Stomach (tissue), 9 donors: ENCODE results near the gene ZNF326. TPM values are rescaled to one million over a fixed set of nuclear protein-coding genes. Genes with fewer than 3 reads are reported as not detected.
"Not testable (repeated sequence)": the region's sequence is repeated elsewhere in the genome, so short reads cannot be mapped to it uniquely, and the experiment has no call there.

Experiments
- DNase-seq, 2 donors: peaks; one replicate each; pipeline versions ENCODE4 v3.0.0 to v3.0.0-alpha.2; 2013 to 2019
- H3K27ac ChIP-seq, 5 donors: fragments of 200-600 bp in 4 of 5; sonication (generic) in 4 of 5; one replicate each; pipeline ENCODE4 v1.5.1; 2013 to 2019; ENCODE audit warnings: mild to moderate bottlenecking in 1 of 5, moderate library complexity in 1 of 5
- H3K27me3 ChIP-seq, 3 donors: fragments of 200-600 bp; sonication (generic); one replicate each; pipeline ENCODE4 v1.5.1; 2017 to 2019; ENCODE audit warnings: mixed run types in 1 of 3
- H3K36me3 ChIP-seq, 4 donors: fragments of 200-600 bp; sonication (generic); 1 replicate in 3 of 4; 2 replicates in 1 of 4; pipeline ENCODE4 v1.5.1; 2016 to 2019
- H3K4me1 ChIP-seq, 4 donors: fragments of 200-600 bp; sonication (generic); one replicate each; pipeline ENCODE4 v1.5.1; 2016 to 2019
- H3K4me3 ChIP-seq, 4 donors: fragments of 200-600 bp; sonication (generic) in 3 of 4; one replicate each; pipeline ENCODE4 v1.5.1; 2016 to 2019; ENCODE audit warnings: mild to moderate bottlenecking in 1 of 4
- H3K9me3 ChIP-seq, 4 donors: fragments of 200-600 bp; sonication (generic); one replicate each; pipeline ENCODE4 v1.5.1; 2016 to 2019
- CTCF ChIP-seq, 7 experiments: fragments of 450-650 bp in 4 of 7; fragments of 200-600 bp in 3 of 7; sonication (generic) in 3 of 7; IDR thresholded peaks; one replicate each; pipeline ENCODE4 v1.5.1; 2016 to 2019; ENCODE audit warnings: antibody characterized with exemption in 7 of 7, control low read depth in 2 of 7, mild to moderate bottlenecking in 1 of 7
- EP300 ChIP-seq: sonication (generic); formaldehyde crosslinking; IDR thresholded peaks from one replicate; pipeline ENCODE4 v1.6.1; 2017; ENCODE audit warnings: antibody characterized with exemption
- POLR2A ChIP-seq, 4 donors: fragments of 450-650 bp; IDR thresholded peaks; one replicate each; pipeline ENCODE4 v1.6.1; 2016; ENCODE audit warnings: antibody characterized with exemption in 4 of 4, control low read depth in 2 of 4, mild to moderate bottlenecking in 1 of 4, moderate library complexity in 1 of 4
- POLR2AphosphoS5 ChIP-seq, 3 donors: sonication (generic); formaldehyde crosslinking; IDR thresholded peaks; one replicate each; pipeline ENCODE4 v1.6.1; 2016; ENCODE audit warnings: antibody characterized with exemption in 3 of 3
- WGBS, 5 donors: extraction: QIAGEN DNeasy Blood & Tissue Kit in 3 of 5; methylation state at CpG; one replicate each; pipeline versions ENCODE4 v1.1.5 to v1.1.7; 2013 to 2018; 5-methylcytosine and 5-hydroxymethylcytosine counted together
- intact Hi-C: fragments of 100-400 bp; cut with DNase I; formaldehyde crosslinking; loops from one replicate; pipeline ENCODE4 v1.15.1; 2023; ENCODE audit warnings: low total_unique reads
- polyA plus RNA-seq, 3 donors: library from polyadenylated mRNA; stranded (reverse); fragments of 200-250 nt; gene quantifications; one replicate each; pipeline ENCODE4 v1.2.3, GENCODE V29; 2013
- total RNA-seq, 5 donors: library from RNA; depleted of rRNA; stranded (reverse); fragments of >200 nt; gene quantifications; one replicate each; pipeline versions ENCODE4 v1.1.0 to v1.2.3, GENCODE V29; 2014 to 2016
- donor health status: healthy with polysubstance abuse.
- donor health status: Bipolar disorder and iron deficiency.
- donor health status: healthy.

ZNF326 gene
- total and polyA plus RNA-seq, 8 donors, result 5.3 to 44.2 (median 19.0) TPM

GRCh38 chr1:89974696-89975470, 20.0 kb upstream of the ZNF326 start:
- H3K36me3 ChIP-seq, result no peaks in the 10 kb centered on the region
- TF ChIP-seq POLR2AphosphoS5 (IDR thresholded peaks at IDR 0.05) (no peak), POLR2A (IDR thresholded peaks at IDR 0.05) (no peak), EP300 (no peak), CTCF (IDR thresholded peaks at IDR 0.05) (no peak)
- no peak overlapping the region for H3K4me3 ChIP-seq
- no peaks in the 10 kb centered on the region for H3K9me3 ChIP-seq
- no peaks in the 10 kb centered on the region for H3K27me3 ChIP-seq
- intact Hi-C loops, result no loop called here
- no peak overlapping the region for H3K27ac ChIP-seq
- no peak for DNase-seq
- 33 to 49% (median 38%) methylated on average over 4 of the region's 4 CpGs for WGBS, 5 donors
- H3K4me1 ChIP-seq, result peaks cover 0 to 14% (median 4%) of the 10 kb centered on the region in 4 donors

- H3K36me3 ChIP-seq, result no peaks in the 10 kb centered on the region
- H3K9me3 ChIP-seq, result no peaks in the 10 kb centered on the region
- no peaks in the 10 kb centered on the region for H3K27me3 ChIP-seq
- 66 to 77% (median 72%) methylated on average over 4 of the region's 4 CpGs for WGBS, 5 donors
- H3K4me3 ChIP-seq, result no peak overlapping the region
- H3K27ac ChIP-seq, result no peak overlapping the region
- H3K4me1 ChIP-seq, result peaks cover 0 to 14% (median 4%) of the 10 kb centered on the region in 4 donors
- intact Hi-C loops, result no loop called here
- TF ChIP-seq POLR2A (IDR thresholded peaks at IDR 0.05), result no peak
- TF ChIP-seq EP300, result no peak
- no peak for TF ChIP-seq POLR2AphosphoS5 (IDR thresholded peaks at IDR 0.05)
- TF ChIP-seq CTCF (IDR thresholded peaks at IDR 0.05), result no peak
- no peak for DNase-seq
Measured at GRCh38 chr1:89975540-89976125, 19.3 kb upstream of the ZNF326 start.

GRCh38 chr1:89978755-89979154, 16.2 kb upstream of the ZNF326 start:
- TF ChIP-seq POLR2A (IDR thresholded peaks at IDR 0.05) (no peak), POLR2AphosphoS5 (IDR thresholded peaks at IDR 0.05) (no peak), CTCF (IDR thresholded peaks at IDR 0.05) (no peak), EP300 (no peak)
- no peaks in the 10 kb centered on the region for H3K36me3 ChIP-seq
- WGBS, 5 donors, result 94 to 100% (median 97%) methylated on average over 1 of the region's 1 CpG
- no peaks in the 10 kb centered on the region for H3K9me3 ChIP-seq
- intact Hi-C loops, result no loop called here
- H3K4me1 ChIP-seq, result peaks cover 0 to 14% (median 4%) of the 10 kb centered on the region in 4 donors
- H3K27me3 ChIP-seq, result no peaks in the 10 kb centered on the region
- DNase-seq, result no peak
- H3K27ac ChIP-seq, result no peak overlapping the region
- H3K4me3 ChIP-seq, result no peak overlapping the region

GRCh38 chr1:89980605-89981004, 14.3 kb upstream of the ZNF326 start:
- DNase-seq, result no peak
- intact Hi-C loops, result no loop called here
- WGBS, 5 donors, result 70 to 80% (median 79%) methylated on average over 4 of the region's 4 CpGs
- Histone ChIP-seq H3K9me3 (no peaks in the 10 kb centered on the region), H3K4me3 (no peak overlapping the region), H3K4me1 (peaks cover 0 to under 1% (median 0%) of the 10 kb centered on the region in 4 donors), H3K27ac (no peak overlapping the region), H3K36me3 (no peaks in the 10 kb centered on the region), H3K27me3 (no peaks in the 10 kb centered on the region)
- TF ChIP-seq POLR2AphosphoS5 (IDR thresholded peaks at IDR 0.05) (no peak), EP300 (no peak), CTCF (IDR thresholded peaks at IDR 0.05) (no peak), POLR2A (IDR thresholded peaks at IDR 0.05) (no peak)

GRCh38 chr1:89982846-89983245, 12.1 kb upstream of the ZNF326 start:
- 84 to 95% (median 87%) methylated on average over 2 of the region's 2 CpGs for WGBS, 5 donors

GRCh38 chr1:89984564-89985116, 10.3 kb upstream of the ZNF326 start:
- not testable (repeated sequence) for H3K9me3 ChIP-seq, DNase-seq, H3K27me3 ChIP-seq, H3K4me1 ChIP-seq, H3K4me3 ChIP-seq, H3K36me3 ChIP-seq, H3K27ac ChIP-seq
- intact Hi-C loops, result loop anchor here (5.0 kb wide), 1 partner anchor 177 kb away; no protein-coding TSS in a partner anchor
- 95 to 99% (median 98%) methylated on average over 20 to 31 of the region's 33 CpGs for WGBS, 5 donors

More at GRCh38 chr1:89982846-89983245, 12.1 kb upstream of the ZNF326 start:
- H3K9me3 ChIP-seq, intact Hi-C loops, H3K27me3 ChIP-seq, H3K36me3 ChIP-seq, H3K4me1 ChIP-seq, H3K27ac ChIP-seq, H3K4me3 ChIP-seq, DNase-seq: not testable (repeated sequence)
